ENCODE measurements around the gene PRAC1.

Gene PRAC1

GRCh38 chr17:48735062-48735351 lies 12.7 kb upstream of the PRAC1 start:
- TF ChIP-seq CTCF (IDR thresholded peaks at IDR 0.05; ENCODE audit: insufficient read depth, missing control alignments), result no peak
- no peak for FAIRE-seq
- no peak for DNase-seq (ENCODE audit: insufficient read length, low spot score)

- FAIRE-seq, result no peak
- TF ChIP-seq CTCF (IDR thresholded peaks at IDR 0.05; ENCODE audit: insufficient read depth, missing control alignments), result no peak
- DNase-seq (ENCODE audit: insufficient read length, low spot score), result no peak
Observed at GRCh38 chr17:48734333-48735061, 12.2 kb upstream of the PRAC1 start.

GRCh38 chr17:48733632-48734328 lies 11.5 kb upstream of the PRAC1 start:
- DNase-seq (ENCODE audit: insufficient read length, low spot score) (no peak), FAIRE-seq (no peak)
- TF ChIP-seq CTCF (IDR thresholded peaks at IDR 0.05; ENCODE audit: insufficient read depth, missing control alignments), result no peak

DNA sequence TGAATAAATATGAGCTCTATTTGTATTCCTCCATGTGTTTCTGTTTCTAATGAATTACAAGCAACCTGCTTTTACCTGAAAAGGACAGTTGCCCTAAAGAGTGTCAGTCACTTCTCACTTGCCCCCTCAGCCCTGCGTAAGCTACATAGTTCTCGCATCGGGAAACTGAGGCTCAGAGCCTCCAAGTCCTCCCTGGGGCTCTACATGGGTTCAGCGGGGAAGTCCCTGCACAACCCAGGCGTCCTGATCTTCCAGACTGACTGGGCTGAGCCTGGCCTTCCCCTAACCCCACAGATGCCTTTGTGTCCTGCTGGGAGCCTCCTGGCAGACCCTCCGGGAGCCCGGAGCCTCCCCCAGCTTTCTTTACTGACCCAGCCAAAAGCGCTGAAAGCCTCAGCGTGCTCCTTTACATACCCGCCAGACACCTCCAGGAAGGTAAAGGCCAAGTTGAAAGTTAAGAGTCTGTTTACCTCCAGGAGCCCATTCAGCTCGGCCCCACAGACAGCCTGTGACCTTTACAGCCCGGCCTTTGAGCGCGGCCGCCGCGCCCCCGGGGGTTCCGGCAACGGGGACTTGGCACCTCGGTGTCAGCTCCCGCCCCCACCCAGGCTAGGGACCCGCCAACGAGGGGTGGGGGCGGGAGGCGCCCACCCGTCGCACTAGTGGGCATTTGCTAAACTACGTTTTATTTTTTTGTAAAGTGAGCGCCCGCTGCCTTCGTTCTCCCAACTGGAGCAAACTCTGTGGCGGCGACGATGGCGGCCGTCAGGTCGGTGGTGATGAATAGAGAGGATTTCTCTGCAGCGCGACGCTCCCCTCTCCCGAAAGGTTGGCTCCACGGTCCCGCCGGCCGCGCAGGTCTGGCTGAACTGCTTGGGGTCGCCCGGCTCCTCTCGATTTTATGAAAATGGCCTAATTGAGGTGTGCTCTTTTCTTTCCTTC lies 10.6 kb upstream of the PRAC1 start:
- TF ChIP-seq CTCF (IDR thresholded peaks at IDR 0.05; ENCODE audit: insufficient read depth, missing control alignments), result no peak
- DNase-seq (ENCODE audit: insufficient read length, low spot score) (no peak), FAIRE-seq (no peak)

DNA sequence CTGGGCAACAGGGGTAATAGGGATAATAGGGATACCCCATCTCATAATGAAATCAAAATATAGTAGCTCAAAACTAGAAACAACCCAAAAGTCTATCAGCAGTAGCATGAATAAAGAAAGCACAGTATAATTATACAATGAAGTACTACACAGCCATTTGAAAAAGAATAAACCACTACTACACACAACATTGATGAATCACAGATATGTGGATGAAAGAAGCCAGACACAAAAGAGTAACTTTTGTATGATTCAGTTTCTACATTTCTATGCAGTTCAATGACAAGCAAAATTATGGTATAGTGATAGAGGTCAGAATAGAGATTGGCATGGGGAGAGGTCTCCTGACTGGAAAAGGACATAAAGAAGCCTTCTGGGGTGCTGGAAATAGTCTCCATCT lies 9.0 kb upstream of the PRAC1 start:
- TF ChIP-seq CTCF (IDR thresholded peaks at IDR 0.05; ENCODE audit: insufficient read depth, missing control alignments), result no peak
- FAIRE-seq (no peak), DNase-seq (ENCODE audit: insufficient read length, low spot score) (no peak)

DNA sequence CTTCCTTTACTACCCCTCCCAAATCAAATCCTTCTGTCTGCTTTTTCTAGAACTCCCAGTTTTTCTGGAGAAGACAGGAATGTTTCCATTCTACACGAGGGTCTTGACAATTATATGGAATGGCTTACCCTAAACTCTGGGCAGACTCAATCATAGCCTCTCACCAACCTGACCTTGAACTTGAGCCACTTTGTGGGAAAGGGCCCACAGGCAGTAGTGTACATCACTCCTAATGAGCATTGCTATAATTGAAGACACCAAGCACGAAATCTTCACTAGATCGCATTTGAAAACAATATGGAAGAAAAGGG lies 7.9 kb upstream of the PRAC1 start:
- FAIRE-seq, result no peak
- no peak for TF ChIP-seq CTCF (IDR thresholded peaks at IDR 0.05; ENCODE audit: insufficient read depth, missing control alignments)
- DNase-seq (ENCODE audit: insufficient read length, low spot score), result no peak
